Ishikawa (cell line): ENCODE measurements around the gene HOXD13.

Source experiments
- CEBPB ChIP-seq: IDR thresholded peaks from 2 replicates; pipeline ENCODE4 v1.6.1; 2012
- CREB1 ChIP-seq: IDR thresholded peaks from 2 replicates; pipeline ENCODE4 v1.6.1; 2012; ENCODE audit warnings: low read depth
- EP300 ChIP-seq: IDR thresholded peaks from 2 replicates; pipeline ENCODE4 v1.6.1; 2012; ENCODE audit warnings: borderline replicate concordance
- FOXM1 ChIP-seq: IDR thresholded peaks from 2 replicates; pipeline ENCODE4 v1.6.1; 2012; ENCODE audit warnings: low read depth, borderline replicate concordance
- NFIC ChIP-seq: IDR thresholded peaks from 2 replicates; pipeline ENCODE4 v1.6.1; 2012
- RAD21 ChIP-seq: IDR thresholded peaks from 2 replicates; pipeline ENCODE4 v1.6.1; 2012; ENCODE audit warnings: low read depth
- TAF1 ChIP-seq: IDR thresholded peaks from 2 replicates; pipeline ENCODE4 v1.6.1; 2012; ENCODE audit warnings: low read depth, mild to moderate bottlenecking
- YY1 ChIP-seq: IDR thresholded peaks from 2 replicates; pipeline ENCODE4 v1.6.1; 2012; ENCODE audit warnings: low read depth
- ZBTB7A ChIP-seq: IDR thresholded peaks from 2 replicates; pipeline ENCODE4 v1.6.1; 2012; ENCODE audit warnings: low read depth

DNA sequence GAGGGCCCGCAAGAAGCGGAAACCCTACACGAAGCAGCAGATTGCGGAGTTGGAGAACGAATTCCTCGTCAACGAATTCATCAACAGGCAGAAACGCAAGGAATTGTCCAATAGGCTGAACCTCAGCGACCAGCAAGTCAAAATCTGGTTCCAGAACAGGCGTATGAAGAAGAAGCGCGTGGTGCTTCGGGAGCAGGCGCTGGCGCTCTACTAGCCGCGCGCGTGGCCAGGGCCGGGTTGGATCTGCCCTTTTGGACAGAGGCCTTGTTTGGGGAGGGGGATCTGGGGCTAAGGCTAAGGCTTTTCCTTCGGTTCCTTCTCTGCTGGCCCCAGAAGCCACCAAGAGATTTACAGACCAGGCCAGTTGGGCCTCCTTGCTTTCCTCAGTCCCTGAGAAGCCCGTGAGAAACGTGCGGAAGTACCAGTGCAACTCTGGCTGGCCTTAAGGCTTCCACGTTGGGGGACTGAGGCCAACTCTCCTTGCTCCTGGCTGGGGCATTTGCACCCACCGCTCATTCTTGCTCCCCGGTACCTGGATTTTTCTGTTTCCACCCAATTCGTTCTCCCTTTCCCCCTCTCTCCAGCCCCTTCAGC lies 8.1 kb downstream of the HOXD13 start:
- TF ChIP-seq TAF1, result no peak
- TF ChIP-seq CEBPB, result no peak
- no peak for TF ChIP-seq CREB1
- no peak for TF ChIP-seq EP300
- TF ChIP-seq NFIC, result no peak
- no peak for TF ChIP-seq RAD21
- no peak for TF ChIP-seq ZBTB7A
- no peak for TF ChIP-seq YY1
- no peak for TF ChIP-seq FOXM1
